DMS79 treated with DMSO at 0.1 percent for 48 hours (cell line): ENCODE data around the gene ACBD4.
A peak's percentile ranks its signal among the peaks of the same experiment; 100 is the strongest.

Source experiments
- DNase-seq: peaks from one replicate; lab custom pipeline; 2025; lab: John Stamatoyannopoulos, UW

ACBD4 gene, protein sequence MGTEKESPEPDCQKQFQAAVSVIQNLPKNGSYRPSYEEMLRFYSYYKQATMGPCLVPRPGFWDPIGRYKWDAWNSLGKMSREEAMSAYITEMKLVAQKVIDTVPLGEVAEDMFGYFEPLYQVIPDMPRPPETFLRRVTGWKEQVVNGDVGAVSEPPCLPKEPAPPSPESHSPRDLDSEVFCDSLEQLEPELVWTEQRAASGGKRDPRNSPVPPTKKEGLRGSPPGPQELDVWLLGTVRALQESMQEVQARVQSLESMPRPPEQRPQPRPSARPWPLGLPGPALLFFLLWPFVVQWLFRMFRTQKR

DNA sequence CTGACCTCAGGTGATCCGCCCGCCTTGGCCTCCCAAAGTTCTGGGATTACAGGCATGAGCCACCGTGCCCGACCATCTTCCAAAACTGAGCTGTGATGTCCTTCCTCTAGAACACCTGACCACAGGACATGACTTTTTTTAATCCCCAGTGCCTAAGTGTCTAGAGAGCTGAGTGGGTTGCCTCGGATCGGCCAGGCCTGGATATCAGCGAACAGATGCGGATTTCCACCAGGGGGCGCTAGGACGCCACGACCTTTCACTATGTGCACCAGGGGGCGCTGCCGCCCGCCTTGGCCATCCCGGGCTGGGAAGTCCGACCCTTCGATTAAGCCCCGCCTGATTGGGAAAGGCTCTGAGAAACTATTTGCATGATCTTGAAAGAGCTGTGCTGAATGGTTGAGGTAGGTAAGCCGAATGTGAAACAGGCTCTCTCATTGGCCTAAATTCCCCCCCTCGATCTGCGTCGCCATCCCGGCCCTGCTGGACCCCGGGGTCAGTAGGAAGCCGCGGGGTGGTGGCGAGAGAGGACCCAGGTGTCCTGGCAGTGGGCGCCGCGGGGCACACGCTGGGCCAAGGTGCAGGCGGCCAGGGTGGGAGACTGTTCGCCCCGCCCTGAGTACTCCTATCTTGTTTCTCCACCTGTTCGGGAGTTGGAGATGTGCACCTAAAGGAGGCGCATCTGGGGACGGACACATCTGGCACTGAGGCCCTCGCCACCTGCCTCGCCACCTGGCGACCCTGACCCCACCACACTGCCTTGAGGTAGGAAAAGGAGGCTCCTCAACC lies at the start of gene ACBD4:
TSS of gene ACBD4 (plus strand) at position 496 of the 786 bp plus-strand sequence. CDS start 458 bp downstream, outside the sequence.
- peak; percentile 94 for DNase-seq

DNA sequence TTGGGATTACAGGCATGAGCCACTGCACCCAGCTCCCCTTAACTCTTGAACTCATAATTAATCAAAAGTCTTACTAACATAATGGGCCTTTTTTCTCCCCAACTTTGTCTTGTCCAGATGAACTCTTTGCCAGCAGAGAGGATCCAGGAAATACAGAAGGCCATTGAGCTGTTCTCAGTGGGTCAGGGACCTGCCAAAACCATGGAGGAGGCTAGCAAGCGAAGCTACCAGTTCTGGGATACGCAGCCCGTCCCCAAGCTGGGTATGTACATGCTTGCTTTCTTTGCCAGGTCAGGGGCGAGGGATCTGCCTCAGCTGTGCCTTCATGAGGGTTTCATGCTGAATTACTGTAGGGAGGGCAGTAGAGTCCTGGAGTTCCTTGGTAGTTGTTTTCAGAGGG lies 49.1 kb upstream of the ACBD4 start:
- no peak for DNase-seq

DNA sequence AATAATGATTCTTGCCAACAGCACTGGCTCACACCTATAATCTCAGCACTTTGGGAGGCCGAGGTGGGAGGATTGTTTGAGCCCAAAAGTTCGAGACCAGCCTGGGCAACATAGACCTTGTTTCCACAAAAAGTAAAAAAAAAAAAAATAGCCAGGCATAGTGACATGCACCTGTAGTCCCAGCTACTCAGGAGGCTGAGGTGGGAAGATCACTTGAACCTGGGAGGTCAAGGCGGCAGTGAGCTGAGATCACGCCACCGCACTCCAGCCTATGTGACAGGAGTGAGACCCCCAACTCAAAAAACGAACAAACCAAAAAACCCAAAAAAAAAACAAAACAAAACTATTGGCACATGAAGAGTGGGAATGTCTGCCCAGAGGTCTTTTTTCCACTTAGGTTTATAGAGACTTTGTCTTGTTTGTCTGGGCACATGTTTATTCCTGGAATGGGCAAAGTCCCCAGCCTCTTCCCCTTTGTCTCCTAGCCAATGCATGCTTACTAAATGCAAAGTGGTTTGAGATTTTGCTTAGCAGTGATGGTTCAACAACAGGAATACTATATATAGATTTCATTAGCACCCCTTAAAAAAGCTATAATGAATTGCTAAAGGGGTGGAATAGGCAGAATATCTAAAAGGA lies 48.5 kb upstream of the ACBD4 start:
- no peak for DNase-seq

DNA sequence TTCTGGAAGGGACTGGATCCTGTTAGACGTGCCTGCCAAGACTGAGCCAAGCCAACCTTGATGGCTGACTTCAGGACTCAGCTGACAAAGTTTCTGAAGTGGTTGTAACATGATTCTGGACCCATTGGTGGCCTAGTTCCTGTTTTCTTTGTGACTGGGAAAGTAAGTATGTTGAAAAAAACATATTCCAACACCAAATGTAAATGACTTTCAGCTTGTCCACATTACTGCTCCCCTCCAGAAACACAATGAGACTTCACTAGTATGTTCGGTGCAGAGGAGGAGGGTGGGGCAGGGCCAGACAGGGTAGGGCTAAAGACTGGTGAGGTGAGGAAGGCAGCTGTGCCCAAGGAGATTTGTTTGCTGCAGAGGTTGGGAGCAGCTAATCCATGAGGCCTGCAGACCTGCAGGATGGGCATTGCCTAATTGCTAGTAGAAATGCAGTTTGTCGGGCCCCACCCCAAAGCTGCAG lies 47.9 kb upstream of the ACBD4 start:
- DNase-seq: peak; percentile 44

DNA sequence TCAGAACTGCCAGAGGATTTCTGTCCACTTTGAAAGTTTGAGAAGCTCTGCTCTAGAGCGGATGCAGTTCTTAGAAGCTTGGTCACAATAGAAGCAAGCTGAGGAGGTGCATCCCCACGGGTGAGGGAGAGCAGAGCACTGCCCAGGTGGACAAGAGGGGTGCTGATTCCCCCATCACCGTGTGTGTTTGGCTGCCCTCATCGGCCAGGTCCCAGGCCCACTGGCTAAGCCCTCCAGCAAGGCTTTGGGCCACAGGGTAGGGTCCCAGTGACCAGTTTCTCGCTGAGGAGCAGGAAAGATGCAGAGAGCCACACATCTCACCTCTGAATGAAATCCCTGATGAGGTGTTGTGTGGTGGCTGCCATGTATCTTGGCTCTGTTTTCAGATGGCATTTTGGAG lies 47.5 kb upstream of the ACBD4 start:
- no peak for DNase-seq

DNA sequence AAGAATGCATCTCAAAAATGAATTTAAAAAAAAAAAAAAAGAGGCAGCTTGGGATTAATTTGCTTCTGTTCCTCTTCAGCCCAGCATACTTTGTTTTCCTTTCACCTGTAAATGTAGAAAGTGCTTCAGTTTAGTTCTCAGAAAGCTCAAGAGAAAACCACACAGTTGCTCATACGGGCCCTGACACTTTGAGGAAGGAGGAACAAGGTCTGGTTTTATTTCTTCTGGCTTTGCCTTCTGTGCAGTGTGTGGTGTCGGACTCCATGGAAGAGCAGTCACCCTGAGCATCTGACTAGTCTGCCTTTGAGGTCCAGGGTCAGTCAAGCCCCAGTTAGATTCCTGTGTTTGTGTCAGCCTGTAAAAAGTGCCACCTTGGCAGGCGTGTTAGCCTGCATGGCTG lies 46.7 kb upstream of the ACBD4 start:
- DNase-seq: no peak

DNA sequence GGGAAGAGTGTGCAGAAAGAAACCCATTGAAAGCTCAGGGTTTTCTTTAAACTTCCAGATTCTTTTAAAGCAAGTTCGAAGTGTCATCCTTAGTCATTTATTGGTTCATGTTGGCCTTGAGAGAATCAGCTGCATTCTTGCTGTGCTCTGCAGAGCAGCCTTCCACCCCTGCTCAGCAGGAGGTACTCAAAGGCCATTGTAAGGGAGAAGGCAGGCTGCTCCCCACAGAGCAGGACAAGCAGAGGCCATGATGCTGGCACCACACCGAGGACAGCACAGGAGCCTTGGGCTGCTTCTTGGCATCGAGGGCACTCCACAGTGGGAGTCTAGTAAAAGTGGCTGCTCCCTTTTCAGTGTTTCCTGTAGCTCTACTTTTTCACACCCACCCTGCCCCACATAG lies 44.8 kb upstream of the ACBD4 start:
- DNase-seq: no peak

DNA sequence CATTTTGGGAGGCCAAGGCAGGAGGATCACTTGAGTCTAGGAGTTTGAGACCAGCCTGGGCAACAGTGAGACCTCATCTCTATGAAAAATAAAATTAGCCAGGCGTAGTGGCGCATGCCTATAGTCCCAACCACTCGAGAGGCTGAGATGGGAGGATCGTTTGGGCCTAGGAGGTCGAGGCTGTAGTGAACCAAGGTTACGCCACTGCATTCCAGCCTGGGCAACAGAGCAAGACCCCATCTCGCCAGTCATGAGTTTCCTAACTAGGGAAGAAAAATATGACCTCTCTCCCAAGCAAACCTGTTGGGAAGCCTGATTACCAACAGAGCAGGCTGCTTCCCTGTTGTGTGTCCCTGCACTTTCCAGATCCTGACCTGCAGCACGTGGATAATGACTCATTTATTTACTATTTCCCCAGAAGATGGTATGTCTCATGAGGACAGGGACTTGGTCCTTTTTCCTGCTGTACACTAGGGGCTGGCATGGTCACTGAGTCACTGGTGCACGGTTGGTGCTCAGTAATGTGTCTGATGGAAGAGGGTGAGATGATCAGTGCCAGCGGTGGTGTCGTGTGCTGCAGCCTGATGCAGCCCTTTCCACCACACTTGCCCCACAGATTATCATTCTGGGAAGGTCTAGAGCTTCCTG lies 43.6 kb upstream of the ACBD4 start:
- no peak for DNase-seq

DNA sequence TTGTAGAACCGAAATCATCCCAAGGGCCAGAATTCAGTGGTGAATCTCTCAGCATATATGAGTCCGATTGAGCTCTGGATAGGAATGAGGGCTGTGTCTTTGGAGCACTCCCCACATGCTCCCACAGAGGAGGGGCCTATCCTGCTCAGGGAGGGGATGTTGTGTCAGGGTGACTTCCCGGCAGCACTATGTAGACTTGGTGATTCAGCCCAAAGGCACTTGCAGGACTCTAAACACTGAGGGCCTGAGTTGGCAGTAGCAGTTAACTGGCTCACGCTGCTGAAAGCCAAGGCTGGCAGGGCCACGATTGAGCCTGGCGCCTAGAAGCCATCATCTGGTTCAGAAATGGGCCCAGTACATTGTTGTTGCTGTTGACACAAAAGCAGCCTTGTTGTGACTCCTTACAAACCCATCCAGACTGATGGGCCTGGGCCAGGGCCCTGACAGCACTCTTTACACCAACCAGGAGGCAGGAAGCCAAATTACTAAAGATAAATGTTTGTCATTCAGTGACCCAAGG lies 42.5 kb upstream of the ACBD4 start:
- no peak for DNase-seq

DNA sequence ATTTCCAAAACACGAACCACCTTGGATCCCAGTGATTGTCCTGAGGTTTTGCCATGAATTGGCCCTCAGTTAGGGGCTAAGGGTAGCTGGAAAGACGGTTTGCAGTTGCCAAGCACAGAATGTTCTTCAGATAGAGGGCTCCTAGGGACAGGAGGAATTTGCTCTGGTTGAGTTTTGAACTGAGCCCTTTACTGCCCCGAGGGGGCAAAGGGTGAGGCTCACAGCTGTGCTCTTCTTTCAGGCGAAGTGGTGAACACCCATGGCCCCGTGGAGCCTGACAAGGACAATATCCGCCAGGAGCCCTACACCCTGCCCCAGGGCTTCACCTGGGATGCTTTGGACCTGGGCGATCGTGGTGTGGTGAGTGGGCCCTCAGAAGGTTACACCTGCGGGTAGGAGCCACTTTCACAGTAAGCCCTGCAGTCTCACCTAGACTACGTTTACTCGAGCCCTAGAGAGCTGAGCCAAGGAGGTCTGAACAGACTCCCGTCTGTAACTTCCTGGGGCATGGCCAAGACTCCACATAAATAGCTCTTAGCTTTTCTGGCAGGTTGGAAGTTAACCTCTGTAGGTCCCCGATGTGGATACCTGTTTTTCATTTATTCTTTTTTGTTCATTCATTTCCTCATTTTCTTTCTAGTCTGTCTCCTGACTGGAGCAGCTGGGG lies 41.9 kb upstream of the ACBD4 start:
- no peak for DNase-seq

DNA sequence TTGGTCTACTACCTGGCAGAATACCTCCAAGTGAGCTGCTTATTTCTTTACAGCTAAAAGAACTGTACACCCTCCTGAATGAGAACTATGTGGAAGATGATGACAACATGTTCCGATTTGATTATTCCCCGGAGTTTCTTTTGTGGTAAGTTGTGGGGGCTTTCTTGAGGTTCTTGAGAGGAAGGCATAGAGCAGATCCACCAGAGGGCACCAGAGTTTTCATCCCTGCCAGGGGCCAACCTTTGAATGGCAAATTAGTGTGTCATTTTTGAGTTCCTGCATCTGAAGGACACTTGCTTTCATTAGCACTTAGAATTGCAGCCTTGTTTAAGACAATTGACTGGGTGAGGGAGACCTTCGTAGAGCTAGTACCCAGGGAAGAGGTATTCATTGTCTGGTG lies 39.3 kb upstream of the ACBD4 start:
- no peak for DNase-seq

DNA sequence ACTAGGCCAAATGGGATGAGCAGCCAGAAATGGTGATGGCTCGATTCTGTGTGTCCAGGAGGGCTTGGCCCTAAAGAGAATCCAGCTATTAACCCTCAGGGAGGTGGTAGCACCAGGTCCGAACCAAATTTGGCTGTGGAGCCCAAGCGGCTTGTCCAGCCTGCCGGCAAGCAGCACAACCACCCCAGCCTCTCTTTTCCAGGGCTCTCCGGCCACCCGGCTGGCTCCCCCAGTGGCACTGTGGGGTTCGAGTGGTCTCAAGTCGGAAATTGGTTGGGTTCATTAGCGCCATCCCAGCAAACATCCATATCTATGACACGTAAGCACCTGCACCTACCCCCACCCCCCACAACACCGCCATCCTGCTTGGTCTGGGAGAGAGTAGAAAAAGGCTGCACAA lies 38.6 kb upstream of the ACBD4 start:
- DNase-seq: no peak

DNA sequence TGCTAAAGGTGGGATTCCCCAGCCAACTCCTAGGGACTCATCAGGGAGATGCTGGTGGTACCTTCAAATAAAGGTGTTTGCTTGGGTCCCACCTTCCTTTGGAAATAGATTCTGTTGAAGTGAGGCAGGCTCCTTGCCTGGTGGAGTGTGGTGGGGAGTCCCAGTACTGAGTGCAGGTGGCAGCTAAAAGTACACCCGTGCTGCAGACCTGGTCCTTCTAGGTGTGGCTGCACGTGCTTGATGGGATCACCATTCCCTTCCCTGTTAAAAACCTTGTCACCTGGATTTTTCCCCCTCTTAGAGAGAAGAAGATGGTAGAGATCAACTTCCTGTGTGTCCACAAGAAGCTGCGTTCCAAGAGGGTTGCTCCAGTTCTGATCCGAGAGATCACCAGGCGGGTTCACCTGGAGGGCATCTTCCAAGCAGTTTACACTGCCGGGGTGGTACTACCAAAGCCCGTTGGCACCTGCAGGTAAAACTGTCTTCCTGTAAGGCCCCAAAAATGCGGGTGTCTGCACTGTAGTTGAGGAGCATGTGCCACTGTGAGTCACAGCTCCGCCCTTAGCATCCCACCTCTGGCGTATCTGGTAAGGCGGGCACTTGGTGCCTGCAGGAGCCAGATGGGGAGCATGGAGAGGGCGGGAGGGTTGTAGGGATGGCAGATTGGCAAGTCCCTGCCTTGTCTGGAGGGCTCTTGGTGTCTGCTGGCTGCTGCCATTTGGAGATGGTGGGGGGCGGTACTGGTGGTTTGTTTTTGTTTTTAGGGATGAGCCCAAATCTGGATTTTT lies 37.2 kb upstream of the ACBD4 start:
- DNase-seq: no peak

DNA sequence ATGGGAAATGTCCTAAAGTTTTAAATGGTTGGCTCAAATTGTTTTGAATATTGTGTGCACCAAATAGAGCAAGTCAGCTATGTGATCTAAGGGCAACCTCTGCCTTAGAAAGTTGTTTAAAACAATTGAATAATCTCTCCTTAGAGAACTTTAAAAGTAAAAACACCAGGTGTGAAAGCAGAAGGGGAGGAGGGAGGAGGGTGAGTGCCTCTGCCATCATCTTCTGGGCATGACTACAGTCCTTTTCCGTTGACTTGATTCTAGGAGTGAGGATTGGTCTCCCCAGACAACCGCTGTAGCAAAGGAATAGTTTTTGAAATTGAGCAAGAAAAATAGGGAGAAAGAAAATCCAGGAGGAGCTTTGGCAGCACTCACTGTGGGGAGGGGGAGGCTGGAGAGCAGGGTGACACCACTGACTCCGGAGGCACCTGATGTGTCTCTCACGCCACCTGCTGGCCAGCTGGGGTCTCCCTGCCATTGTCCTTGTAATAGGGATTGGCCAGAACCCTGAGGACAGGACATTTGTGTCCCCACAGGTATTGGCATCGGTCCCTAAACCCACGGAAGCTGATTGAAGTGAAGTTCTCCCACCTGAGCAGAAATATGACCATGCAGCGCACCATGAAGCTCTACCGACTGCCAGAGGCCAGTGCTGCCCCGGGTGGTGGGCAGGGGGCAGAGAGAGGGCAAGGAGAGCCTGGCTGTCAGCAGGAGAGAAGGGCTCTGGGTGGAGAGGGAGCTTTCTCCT lies 36.4 kb upstream of the ACBD4 start:
- DNase-seq: peak; percentile 32

DNA sequence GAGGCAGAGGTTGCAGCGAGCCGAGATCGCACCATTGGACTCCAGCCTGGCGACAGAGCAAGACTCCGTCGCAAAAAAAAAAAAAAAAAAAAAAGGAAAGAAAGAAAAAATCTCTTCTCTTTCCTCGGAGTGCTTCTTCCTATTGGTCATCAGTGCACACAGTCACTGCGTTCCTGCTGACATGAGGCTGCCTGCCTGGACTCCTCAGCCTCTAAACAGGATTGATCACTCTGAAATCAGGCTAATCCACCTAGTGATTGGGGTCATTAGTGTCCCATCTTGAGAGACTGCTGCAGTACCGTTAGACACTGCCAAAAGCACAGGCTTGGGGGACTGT lies 34.0 kb upstream of the ACBD4 start:
- no peak for DNase-seq

DNA sequence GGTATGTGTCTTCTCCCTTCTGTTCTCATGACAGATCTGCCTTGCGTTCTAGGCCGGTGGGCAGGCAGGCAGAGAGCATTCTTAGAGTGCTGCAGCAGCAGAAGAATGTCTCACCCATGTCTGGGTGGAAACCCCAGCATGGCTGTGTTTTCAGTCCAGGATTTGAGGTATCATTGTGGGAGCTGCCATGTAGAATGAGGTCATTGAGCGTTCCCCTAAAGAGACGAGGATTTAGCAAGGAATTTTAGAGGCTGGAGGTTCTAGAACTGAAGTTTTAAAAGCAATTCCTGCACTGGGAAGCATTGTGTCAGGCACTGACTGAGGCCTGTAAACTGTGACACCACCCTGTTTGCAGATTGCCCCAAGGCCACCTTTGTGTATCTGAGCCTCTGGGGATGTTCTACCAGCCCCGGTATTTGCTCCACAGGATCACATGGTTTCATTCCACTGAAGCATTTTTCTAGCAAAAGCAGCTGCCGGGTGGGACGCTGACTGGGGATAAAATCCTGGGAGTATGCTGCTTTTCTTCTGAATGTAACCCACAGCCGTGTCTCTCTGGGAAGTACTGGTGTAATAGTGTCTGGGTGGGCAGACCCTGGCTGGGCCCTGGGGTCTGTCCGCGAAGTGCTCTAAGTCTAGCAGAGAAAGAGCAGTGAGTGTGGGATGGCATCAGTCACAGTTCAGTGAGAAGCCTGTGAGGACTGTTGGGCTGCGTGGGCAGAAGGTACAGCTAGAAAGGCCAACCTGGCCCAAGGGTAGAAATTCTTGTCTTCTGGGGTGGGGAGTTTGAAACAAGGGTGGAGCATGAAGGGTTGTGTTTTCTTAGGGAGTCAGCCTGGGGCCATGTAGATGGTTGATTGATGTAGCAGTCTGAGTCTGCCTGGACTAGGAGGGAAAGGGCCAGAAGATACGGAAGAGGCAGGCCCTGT lies 33.3 kb upstream of the ACBD4 start:
- no peak for DNase-seq

DNA sequence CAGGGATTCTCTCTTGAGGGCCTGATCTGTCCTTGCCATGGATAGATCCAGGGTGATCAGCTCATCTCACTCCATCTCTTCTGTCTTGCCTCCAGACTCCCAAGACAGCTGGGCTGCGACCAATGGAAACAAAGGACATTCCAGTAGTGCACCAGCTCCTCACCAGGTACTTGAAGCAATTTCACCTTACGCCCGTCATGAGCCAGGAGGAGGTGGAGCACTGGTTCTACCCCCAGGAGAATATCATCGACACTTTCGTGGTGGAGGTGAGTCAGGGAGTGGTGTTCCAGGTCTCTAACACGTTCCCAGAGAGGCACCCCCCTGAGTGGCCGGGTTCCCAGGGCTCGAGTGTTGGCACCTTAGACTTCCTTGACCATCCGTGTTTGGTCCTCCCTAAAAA lies 32.6 kb upstream of the ACBD4 start:
- no peak for DNase-seq

DNA sequence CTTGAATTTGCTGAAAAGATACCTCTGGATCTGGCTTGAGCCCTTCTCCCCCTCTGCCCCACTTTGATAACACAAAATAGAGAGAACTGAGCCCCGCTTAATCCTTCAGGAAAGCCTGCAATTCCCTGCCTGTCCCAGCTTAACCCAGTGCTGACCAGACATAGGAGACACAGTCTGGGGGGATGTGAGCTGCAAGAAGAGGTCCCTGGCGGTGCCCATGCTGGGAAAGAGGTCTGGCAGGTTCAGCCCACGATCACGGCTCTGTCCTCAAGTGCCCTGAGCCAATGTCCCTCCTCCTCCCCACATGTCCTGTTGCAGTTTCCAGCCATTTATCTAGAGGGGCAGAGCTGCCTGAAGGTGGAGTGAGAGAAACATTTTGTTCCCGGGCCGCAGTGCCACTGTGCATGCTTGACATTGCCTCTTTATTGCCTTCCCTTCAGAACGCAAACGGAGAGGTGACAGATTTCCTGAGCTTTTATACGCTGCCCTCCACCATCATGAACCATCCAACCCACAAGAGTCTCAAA lies 32.2 kb upstream of the ACBD4 start:
- no peak for DNase-seq

DNA sequence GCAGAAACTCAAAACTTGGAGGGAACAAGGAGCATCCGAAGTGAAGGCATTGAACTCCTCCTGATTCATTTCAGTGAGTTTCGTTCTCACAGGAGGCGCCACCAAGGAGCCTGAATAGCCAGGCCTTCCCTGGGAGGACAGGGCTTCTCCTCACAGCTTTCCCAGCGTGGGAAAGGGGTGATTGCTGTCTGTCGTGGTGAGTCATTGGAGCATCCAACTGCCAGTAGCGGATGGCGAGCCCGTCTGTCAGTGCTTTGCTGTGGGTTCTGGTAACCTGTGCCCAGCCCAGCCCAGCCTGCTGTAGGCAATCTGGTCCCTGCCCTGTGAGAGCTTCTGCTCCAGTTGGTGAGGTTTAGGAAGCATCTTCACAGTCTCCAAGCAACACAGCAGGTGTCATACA lies 31.5 kb upstream of the ACBD4 start:
- no peak for DNase-seq
